Measurements from ENCODE around the gene CTAG1A.
"Not testable (repeated sequence)": the region's sequence is repeated elsewhere in the genome, so short reads cannot be mapped to it uniquely, and the experiment has no call there.

GRCh38 chrX:154558896-154559295 lies 26.0 kb upstream of the CTAG1A start:
- TF ChIP-seq CTCF, POLR2A (IDR thresholded peaks at IDR 0.05): not testable (repeated sequence)

Data from uterus (tissue), 2 donors.